Embryonic facial prominence (tissue), 1 donor: ENCODE results near the gene UBE2D4.
"Not testable (repeated sequence)": the region's sequence is repeated elsewhere in the genome, so short reads cannot be mapped to it uniquely, and the experiment has no call there.

ENCODE experiments used
- DNase-seq: peaks from one replicate; pipeline ENCODE4 v3.0.0-alpha.2; 2016; ENCODE audit errors: extremely low spot score

Gene UBE2D4

DNA sequence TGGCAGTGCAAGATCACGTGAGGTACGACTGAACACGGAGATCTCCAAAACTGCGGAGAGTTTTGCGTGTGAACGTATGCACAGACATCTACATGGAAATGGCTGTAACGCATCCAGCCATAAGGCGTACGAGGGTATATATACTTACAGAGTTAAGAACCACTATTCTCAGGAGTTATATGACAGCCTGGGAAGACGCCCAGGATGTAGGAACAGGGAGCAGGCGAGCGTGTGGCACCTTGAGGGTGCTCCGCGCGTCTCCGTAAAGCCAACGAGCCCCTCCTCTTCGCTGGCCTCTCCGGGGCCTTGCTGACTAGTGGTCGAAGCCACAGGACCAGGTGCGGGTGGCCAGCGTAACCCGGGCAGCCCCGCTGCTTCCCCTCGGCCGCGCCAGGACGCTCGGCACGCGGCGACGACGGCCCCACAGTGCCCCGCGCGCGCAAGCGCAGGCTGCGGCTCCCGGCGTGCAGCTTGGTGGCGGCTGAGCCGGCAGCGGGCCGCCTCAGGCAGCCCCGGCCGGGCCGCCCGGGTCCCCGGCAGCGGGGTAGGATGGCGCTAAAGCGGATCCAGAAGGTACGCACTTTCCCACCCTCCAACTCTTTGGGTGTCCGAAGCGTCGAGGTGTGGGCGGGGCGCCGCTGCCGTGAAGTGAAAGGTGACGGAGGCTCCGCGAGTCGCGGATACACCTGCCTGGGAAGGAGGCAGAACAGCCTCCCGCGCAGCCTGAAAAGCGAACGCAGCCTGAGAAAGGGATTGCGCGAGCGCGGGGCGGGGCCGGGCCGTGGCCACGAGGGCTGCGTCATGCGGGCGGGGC is at the start of gene UBE2D4:
Gene UBE2D4, plus strand, starts transcription at position 453 of the 814 bp plus-strand sequence. Its CDS starts 97 bp downstream, at position 550.
- no peak for DNase-seq

GRCh38 chr7:43876976-43877745 is 49.1 kb upstream of the UBE2D4 start:
- no peak for DNase-seq

GRCh38 chr7:43877968-43878864 is 48.0 kb upstream of the UBE2D4 start:
- DNase-seq, result no peak

DNA sequence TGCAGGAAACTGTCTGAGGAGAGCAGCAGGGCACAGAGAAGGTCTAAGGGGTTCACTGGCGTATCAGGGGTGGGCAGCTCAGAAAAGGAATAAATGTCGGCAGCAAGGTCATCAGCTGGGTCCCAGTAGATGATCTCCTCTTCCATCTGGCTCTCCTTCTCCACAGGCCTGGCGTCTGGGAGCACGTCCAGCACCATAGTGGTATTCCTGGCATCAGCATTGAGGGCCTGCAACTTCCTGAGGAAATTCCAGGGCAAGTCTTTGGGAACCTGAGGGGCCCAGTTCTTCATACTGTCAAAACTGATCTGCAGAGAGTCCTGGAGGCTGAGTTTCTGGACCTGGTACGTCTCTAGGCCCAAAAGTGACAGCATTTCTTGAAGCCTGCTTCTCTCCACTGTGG is 47.4 kb upstream of the UBE2D4 start:
- DNase-seq, result no peak

DNA sequence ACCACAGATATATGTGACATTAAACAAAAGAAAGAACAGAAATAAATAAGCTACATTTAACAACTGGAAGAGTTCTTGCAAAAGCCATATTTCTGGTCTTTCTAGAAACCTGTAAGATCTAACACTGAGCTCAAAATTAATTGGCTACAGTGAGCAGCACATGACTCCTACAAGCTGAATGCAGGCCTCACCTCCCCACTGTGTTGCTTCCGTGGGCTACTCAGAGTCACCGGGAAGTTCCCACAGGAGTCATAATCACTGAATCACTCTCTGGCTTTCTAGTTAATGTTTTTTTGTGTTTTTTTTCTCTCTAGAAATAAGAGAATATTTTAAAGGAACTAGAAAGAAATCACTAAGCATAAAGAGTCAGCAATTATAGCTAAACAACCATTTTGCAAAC is 46.8 kb upstream of the UBE2D4 start:
- no peak for DNase-seq

- DNase-seq, result no peak
Measured at GRCh38 chr7:43880596-43880995, 45.6 kb upstream of the UBE2D4 start.

- no peak for DNase-seq
Measured at GRCh38 chr7:43884209-43884608, 42.0 kb upstream of the UBE2D4 start.

DNA sequence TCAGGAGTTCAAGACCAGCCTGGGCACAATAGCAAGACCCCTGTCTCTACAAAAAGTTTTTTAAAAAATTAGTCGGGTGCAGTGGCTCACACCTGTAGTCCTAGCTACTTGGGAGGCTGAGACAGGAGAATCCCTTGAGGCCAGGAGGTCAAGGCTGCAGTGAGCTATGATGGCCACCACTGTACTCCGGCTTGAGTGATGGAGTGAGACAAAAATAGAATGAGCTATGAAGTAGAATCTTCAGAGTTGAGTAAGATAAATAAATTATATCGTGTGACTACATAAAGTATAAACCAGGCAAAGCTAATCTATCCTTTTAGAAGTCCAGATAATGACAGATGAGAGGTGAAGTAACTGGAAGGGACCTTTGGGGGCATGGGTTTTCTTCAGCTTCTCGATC is 41.6 kb upstream of the UBE2D4 start:
- DNase-seq, result no peak

DNA sequence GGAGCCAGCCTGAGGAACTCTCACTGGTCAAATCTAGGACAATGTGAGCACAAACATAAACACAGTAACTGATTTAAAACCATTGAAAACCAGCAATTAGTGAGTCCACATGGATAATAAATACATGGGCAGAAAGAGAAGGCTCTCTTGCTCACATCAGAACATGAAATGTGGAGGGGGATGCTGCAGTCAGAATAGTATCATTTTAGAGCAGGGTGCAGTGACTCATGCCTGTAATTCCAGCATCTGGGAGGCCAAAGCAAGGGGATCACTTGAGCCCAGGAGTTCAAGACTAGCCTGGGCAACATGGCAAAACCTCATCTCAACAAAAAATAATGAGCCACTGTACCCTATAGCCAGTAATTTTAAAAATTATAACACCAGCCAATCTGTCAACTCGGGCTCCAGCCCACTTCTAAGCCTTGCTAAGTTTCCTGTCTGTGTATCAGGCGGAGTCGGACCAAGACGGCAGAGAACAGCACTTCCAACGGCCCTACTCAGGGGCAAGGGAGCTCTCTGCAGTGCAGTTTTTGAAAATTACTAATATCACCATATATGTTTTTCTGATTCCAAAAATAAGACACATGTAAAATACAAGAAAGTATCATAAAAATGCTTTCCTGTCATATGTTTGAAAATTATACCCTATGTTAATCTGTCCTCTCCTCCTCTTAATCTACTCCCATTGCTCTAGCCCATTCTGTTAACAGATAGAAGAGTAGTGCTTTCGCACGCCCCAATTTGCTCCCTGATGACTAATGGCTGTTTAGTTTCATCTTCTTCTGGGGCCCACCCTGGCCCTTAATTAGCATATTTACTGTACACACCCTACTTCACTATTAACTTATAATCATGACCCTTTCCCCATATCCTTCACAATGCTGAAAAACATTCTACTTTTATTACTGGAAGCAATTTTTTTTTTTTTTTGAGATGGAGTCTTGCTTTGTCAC is 37.0 kb upstream of the UBE2D4 start:
- DNase-seq, result no peak

GRCh38 chr7:43890468-43890867 is 35.8 kb upstream of the UBE2D4 start:
- no peak for DNase-seq

GRCh38 chr7:43891069-43891955 is 34.9 kb upstream of the UBE2D4 start:
- no peak for DNase-seq

- no peak for DNase-seq
Measured at GRCh38 chr7:43895847-43896415, 30.3 kb upstream of the UBE2D4 start.

DNA sequence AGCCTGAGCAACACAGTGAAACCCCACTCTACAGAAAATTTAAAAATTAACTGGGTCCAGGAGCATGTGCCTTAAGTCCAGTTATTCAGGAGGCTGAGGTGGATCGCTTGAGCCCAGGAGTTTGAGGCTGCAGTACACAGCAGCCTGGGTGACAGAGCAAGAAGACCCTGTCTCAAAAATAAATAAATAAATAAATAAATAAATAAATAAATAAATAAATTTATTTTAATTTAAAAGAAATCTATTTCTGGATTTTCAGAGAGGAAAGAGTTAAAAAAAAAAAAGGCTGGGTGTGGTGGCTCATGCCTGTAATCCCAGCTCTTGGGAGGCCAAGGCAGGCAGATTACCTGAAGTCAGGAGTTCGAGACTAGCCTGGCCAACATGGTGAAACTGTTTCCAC is 27.7 kb upstream of the UBE2D4 start:
- not testable (repeated sequence) for DNase-seq

GRCh38 chr7:43902542-43903054 is 23.6 kb upstream of the UBE2D4 start:
- no peak for DNase-seq

GRCh38 chr7:43904533-43905208 is 21.6 kb upstream of the UBE2D4 start:
- no peak for DNase-seq

DNA sequence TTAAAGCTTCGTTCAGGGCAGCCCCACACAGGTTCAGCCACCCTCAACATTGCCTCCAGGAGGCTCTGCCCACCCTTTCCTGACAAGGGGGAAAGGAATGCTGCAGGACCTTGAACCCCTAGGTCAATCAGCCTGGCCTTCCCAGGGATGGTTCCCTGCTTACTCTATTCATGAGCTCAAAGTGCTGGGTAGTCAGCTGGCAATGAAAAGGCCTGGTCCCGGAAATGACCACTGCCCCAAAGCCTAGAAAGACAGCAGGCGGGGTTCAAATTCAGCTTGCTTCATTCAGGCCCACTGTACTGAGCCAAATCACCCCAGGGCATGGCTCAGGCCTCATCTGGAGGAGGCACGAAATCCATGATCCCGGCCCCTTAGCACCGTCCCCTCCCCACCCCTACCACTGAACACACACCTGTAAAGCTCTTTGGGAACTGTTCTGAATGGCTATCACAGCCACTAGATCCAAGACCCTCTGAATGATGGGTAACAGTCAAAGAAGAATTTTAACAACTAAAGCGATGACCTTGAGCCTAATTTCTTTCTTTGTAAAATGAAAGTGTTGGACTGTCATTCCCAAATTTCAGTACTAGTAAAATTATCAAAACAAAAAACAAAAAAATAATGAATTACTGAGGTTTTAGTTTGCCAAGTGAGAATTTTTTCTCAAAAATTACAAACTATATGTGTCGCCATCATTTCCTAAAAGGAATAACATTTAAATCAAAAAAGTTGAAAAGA is 20.9 kb upstream of the UBE2D4 start:
- DNase-seq, result no peak

DNA sequence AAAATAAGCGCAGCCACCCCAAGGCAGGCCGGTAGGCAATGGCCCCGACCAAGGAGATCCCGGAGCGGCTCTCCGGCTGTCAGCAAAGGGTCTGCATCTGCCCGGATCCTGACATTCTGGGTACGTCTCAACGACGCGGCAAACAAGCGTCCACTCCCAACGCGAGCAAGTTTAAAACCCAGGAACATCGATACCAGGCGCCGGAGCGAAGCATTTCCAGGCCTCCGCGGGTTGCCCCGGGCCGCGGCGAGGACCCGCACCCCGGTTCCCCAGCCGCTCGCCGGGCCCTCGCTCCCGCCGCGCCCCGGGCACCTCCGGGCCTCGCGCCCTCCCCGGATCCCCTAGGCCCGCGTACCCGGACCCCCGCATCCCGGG is 20.3 kb upstream of the UBE2D4 start:
- DNase-seq, result no peak
